H1 (cell line): Measurements from ENCODE around the gene SYNCRIP. TPM values are rescaled to one million over a fixed set of nuclear protein-coding genes. Genes with fewer than 3 reads are reported as not detected.

Experiments used
- CTCF ChIA-PET: fragments of 300-600 bp; sonication (Branson Sonifier 250); formaldehyde crosslinking; loops from one replicate; lab custom pipeline; 2021; ENCODE audit not compliant: partially characterized antibody; lab: Charles Lee
- POLR2A ChIA-PET: fragments of 300-600 bp; sonication (Branson Sonifier 250); formaldehyde crosslinking; loops from one replicate; lab custom pipeline; 2021; ENCODE audit warnings: inconsistent platforms; ENCODE audit not compliant: partially characterized antibody; lab: Charles Lee
- DNase-seq, 2 experiments: peaks; one replicate each; pipeline versions ENCODE4 v3.0.0 to v3.0.0-alpha.2; 2010 to 2022; ENCODE audit warnings: low spot score in 2 of 2, low read depth in 1 of 2, mixed read lengths in 1 of 2
- FAIRE-seq: peaks from 2 replicates; lab custom pipeline; 2011; peaks lifted over from hg19 to GRCh38; lab: Jason Lieb, UNC
- H2AFZ ChIP-seq: 2 replicates; pipeline ENCODE4 v1.8.1; 2012; ENCODE audit warnings: low read length, inconsistent platforms
- H2AK5ac ChIP-seq: 2 replicates; pipeline ENCODE4 v1.6.1; 2013; ENCODE audit warnings: low read depth, low read length
- H2BK120ac ChIP-seq: replicated peaks from 2 replicates; pipeline ENCODE3; 2013; ENCODE audit warnings: low read depth, low read length, inconsistent platforms
- H2BK12ac ChIP-seq: 2 replicates; pipeline ENCODE4 v1.6.1; 2013; ENCODE audit warnings: low read depth, low read length
- H2BK15ac ChIP-seq: 2 replicates; pipeline ENCODE4 v1.6.1; 2013; ENCODE audit warnings: low read length
- H2BK20ac ChIP-seq: 2 replicates; pipeline ENCODE4 v1.6.1; 2013; ENCODE audit warnings: low read length
- H2BK5ac ChIP-seq: 2 replicates; pipeline ENCODE4 v1.6.1; 2013; ENCODE audit warnings: low read depth, low read length
- H3K14ac ChIP-seq: 2 replicates; pipeline ENCODE4 v1.6.1; 2013; ENCODE audit warnings: inconsistent platforms; ENCODE audit not compliant: insufficient read length
- H3K18ac ChIP-seq: 2 replicates; pipeline ENCODE4 v1.6.1; 2013; ENCODE audit warnings: low read length; ENCODE audit errors: extremely low read depth
- H3K23ac ChIP-seq: 2 replicates; pipeline ENCODE4 v1.6.1; 2013; ENCODE audit warnings: inconsistent platforms; ENCODE audit not compliant: insufficient read length
- H3K23me2 ChIP-seq: 2 replicates; pipeline ENCODE4 v1.6.1; 2013; ENCODE audit warnings: low read depth, low read length
- H3K27ac ChIP-seq: 2 replicates; pipeline ENCODE4 v1.6.1; 2011; ENCODE audit warnings: low read depth, low read length, inconsistent platforms
- H3K27me3 ChIP-seq, 4 experiments: replicated peaks in 1 of 4; 1 replicate in 1 of 4; 2 replicates in 3 of 4; pipeline versions ENCODE4 v1.6.1 to v1.8.1; 2011 to 2013; ENCODE audit warnings: low read length in 3 of 4, mild to moderate bottlenecking in 3 of 4, inconsistent platforms in 2 of 4, mixed read lengths in 2 of 4, moderate library complexity in 1 of 4; ENCODE audit not compliant: control insufficient read depth in 3 of 4, insufficient read depth in 3 of 4; ENCODE audit errors: extremely low read depth in 1 of 4
- H3K36me3 ChIP-seq, 4 experiments: 2 replicates each; pipeline versions ENCODE4 v1.6.1 to v1.8.1; 2011 to 2013; ENCODE audit warnings: mild to moderate bottlenecking in 4 of 4, low read length in 3 of 4, moderate library complexity in 2 of 4, control low read depth in 1 of 4, inconsistent platforms in 1 of 4; ENCODE audit not compliant: insufficient read depth in 4 of 4, control insufficient read depth in 2 of 4
- H3K4ac ChIP-seq: replicated peaks from 2 replicates; pipeline ENCODE3; 2013; ENCODE audit warnings: low read length, low read depth, mixed read lengths, inconsistent platforms; ENCODE audit not compliant: insufficient read length
- H3K4me1 ChIP-seq, 4 experiments: replicated peaks in 1 of 4; 1 replicate in 1 of 4; 2 replicates in 3 of 4; pipeline versions ENCODE4 v1.6.1 to v1.8.1; 2011 to 2013; ENCODE audit warnings: low read length in 3 of 4, inconsistent platforms in 2 of 4, mixed read lengths in 1 of 4; ENCODE audit not compliant: insufficient read depth in 4 of 4, control insufficient read depth in 3 of 4
- H3K4me2 ChIP-seq, 2 experiments: 2 replicates each; pipeline versions ENCODE4 v1.6.1 to v1.8.1; 2011 to 2013; ENCODE audit warnings: low read depth in 2 of 2, low read length in 2 of 2, control low read depth in 1 of 2, inconsistent platforms in 1 of 2, mild to moderate bottlenecking in 1 of 2; ENCODE audit not compliant: insufficient read depth in 1 of 2
- H3K4me3 ChIP-seq, 4 experiments: fragments of 200-600, 300-600 bp in 1 of 4; sonication (generic), shearing (Covaris generic), sonication (Bioruptor Twin) in 1 of 4; 2 replicates each; pipeline versions ENCODE4 v1.5.1 to v1.8.1; 2011 to 2016; ENCODE audit warnings: low read length in 4 of 4, low read depth in 3 of 4, control low read depth in 2 of 4, inconsistent platforms in 2 of 4, mild to moderate bottlenecking in 2 of 4, mixed read lengths in 1 of 4, moderate library complexity in 1 of 4; ENCODE audit not compliant: insufficient read depth in 2 of 4; ENCODE audit errors: extremely low read depth in 1 of 4
- H3K56ac ChIP-seq: replicated peaks from 2 replicates; pipeline ENCODE3; 2013; ENCODE audit warnings: low read depth, mild to moderate bottlenecking, mixed read lengths, low read length, inconsistent platforms; ENCODE audit not compliant: insufficient read length
- H3K79me1 ChIP-seq: 2 replicates; pipeline ENCODE4 v1.6.1; 2013; ENCODE audit warnings: low read depth, low read length, control low read depth
- H3K79me2 ChIP-seq, 2 experiments: 2 replicates each; pipeline versions ENCODE4 v1.6.1 to v1.8.1; 2012 to 2013; ENCODE audit warnings: low read length in 2 of 2, mild to moderate bottlenecking in 2 of 2, inconsistent platforms in 1 of 2; ENCODE audit not compliant: insufficient read depth in 2 of 2, control insufficient read depth in 1 of 2
- H3K9ac ChIP-seq, 4 experiments: replicated peaks in 1 of 4; 1 replicate in 1 of 4; 2 replicates in 3 of 4; pipeline versions ENCODE4 v1.6.1 to v1.8.1; 2011 to 2013; ENCODE audit warnings: low read depth in 3 of 4, low read length in 3 of 4, control low read depth in 2 of 4, mild to moderate bottlenecking in 2 of 4, moderate library complexity in 2 of 4, inconsistent platforms in 1 of 4; ENCODE audit errors: extremely low read depth in 1 of 4
- H3K9me3 ChIP-seq, 2 experiments: 2 replicates each; pipeline versions ENCODE4 v1.6.1 to v1.8.1; 2012 to 2013; ENCODE audit warnings: mild to moderate bottlenecking in 2 of 2, moderate library complexity in 2 of 2, control low read depth in 1 of 2, inconsistent platforms in 1 of 2, low read depth in 1 of 2, low read length in 1 of 2, mixed read lengths in 1 of 2; ENCODE audit not compliant: insufficient read depth in 2 of 2
- H4K20me1 ChIP-seq, 2 experiments: replicated peaks in 1 of 2; 2 replicates each; pipeline versions ENCODE3 to v1.8.1; 2011 to 2013; ENCODE audit warnings: inconsistent platforms in 2 of 2, low read length in 2 of 2, mild to moderate bottlenecking in 1 of 2; ENCODE audit not compliant: insufficient read depth in 2 of 2, control insufficient read depth in 1 of 2
- H4K5ac ChIP-seq: 2 replicates; pipeline ENCODE4 v1.6.1; 2013; ENCODE audit warnings: low read length, low read depth, mixed read lengths, inconsistent platforms; ENCODE audit not compliant: insufficient read length
- H4K8ac ChIP-seq: 2 replicates; pipeline ENCODE4 v1.8.0; 2013; ENCODE audit warnings: mild to moderate bottlenecking, moderate library complexity, low read length, inconsistent platforms; ENCODE audit not compliant: insufficient read depth; ENCODE audit errors: extremely low read depth
- H4K91ac ChIP-seq: replicated peaks from 2 replicates; pipeline ENCODE3; 2013; ENCODE audit warnings: low read length, mixed read lengths, inconsistent platforms; ENCODE audit not compliant: insufficient read length
- KDM5A ChIP-seq: fragments of 200-600 bp; IDR thresholded peaks from 2 replicates; pipeline ENCODE4 v1.7.1; 2012; ENCODE audit warnings: mild to moderate bottlenecking, low read length, inconsistent platforms, mixed read lengths
- POLR2AphosphoS5 ChIP-seq: IDR thresholded peaks from 2 replicates; pipeline ENCODE4 v1.6.1; 2011; ENCODE audit warnings: low read depth, low read length
- TBP ChIP-seq: IDR thresholded peaks from 2 replicates; pipeline ENCODE4 v1.6.1; 2011; ENCODE audit warnings: low read depth, low read length, improper control_type of control experiment
- polyA plus RNA-seq, 7 experiments: library from polyadenylated mRNA; depleted of rRNA in 3 of 7; stranded (reverse) in 5 of 7; unstranded in 2 of 7; fragments of >200 nt in 5 of 7; fragments of 200-250 nt in 2 of 7; gene quantifications; 1 replicate in 5 of 7; 2 replicates in 1 of 7; 4 replicates in 1 of 7; pipeline versions ENCODE4 v1.2.1 to v1.2.3, GENCODE V29; 2011 to 2013; ENCODE audit warnings: missing spikeins in 2 of 7, mixed read lengths in 2 of 7
- total RNA-seq: library from RNA; stranded (reverse); fragmentation: NEBNext Ultra II Directional; extraction: Animal tissue kit (Norgen Biotek cat#: 25700); gene quantifications from 2 replicates; pipeline ENCODE4 v1.2.1, GENCODE V29; 2021

SYNCRIP gene
- total and polyA plus RNA-seq, 2 of the 8 experiments (the other 6 are each of a cell fraction or from before 2014, with no cell fraction given): 16.8 to 219 TPM

GRCh38 chr6:85662251-85662650, 19.6 kb upstream of the SYNCRIP start:
- H3K14ac ChIP-seq: no peak overlapping the region
- CTCF ChIA-PET: no interaction called here
- POLR2A ChIA-PET: interaction anchor here (0.6 to 18.6 kb wide), 2 partner anchors 12 to 40 kb away, joined by 3 to 339 read pairs; no protein-coding TSS in a partner anchor
- TF ChIP-seq POLR2AphosphoS5 (no peak), TBP (no peak), KDM5A (no peak)

More at GRCh38 chr6:85662251-85662650, 19.6 kb upstream of the SYNCRIP start:
- H2BK15ac ChIP-seq: no peak overlapping the region
- no peaks in the 10 kb centered on the region for H3K23me2 ChIP-seq
- 0 out of 2 replicates have a peak overlapping the region, but pooled peaks have one; percentile 24 for H2AK5ac ChIP-seq
- H3K9ac ChIP-seq: no peak overlapping the region
- H2BK20ac ChIP-seq: no peak overlapping the region
- H3K23ac ChIP-seq: no peak overlapping the region
- H2BK120ac ChIP-seq: no peak overlapping the region
- no peaks in the 10 kb centered on the region for H3K79me1 ChIP-seq
- no peaks in the 10 kb centered on the region for H3K27me3 ChIP-seq
- H4K91ac ChIP-seq: no peak overlapping the region
- no peak overlapping the region for H4K5ac ChIP-seq
- H3K27ac ChIP-seq: no peak overlapping the region
- H3K4ac ChIP-seq: no peak overlapping the region
- H3K9me3 ChIP-seq: no peaks in the 10 kb centered on the region
- H2AFZ ChIP-seq: no peak overlapping the region
- no peak overlapping the region for H2BK5ac ChIP-seq
- no peak overlapping the region for H4K8ac ChIP-seq
- no peak overlapping the region for H3K56ac ChIP-seq
- FAIRE-seq (no peak), DNase-seq (no peak)
- H4K20me1 ChIP-seq: no peaks in the 10 kb centered on the region
- H3K36me3 ChIP-seq: no peaks in the 10 kb centered on the region
- no peak overlapping the region for H2BK12ac ChIP-seq
- H3K4me2 ChIP-seq: no peak overlapping the region
- H3K79me2 ChIP-seq: no peaks in the 10 kb centered on the region
- H3K4me3 ChIP-seq: no peak overlapping the region
- H3K4me1 ChIP-seq: 0 out of 7 replicates have a peak, but pooled peaks cover 0 to 4% (median 0%) of the 10 kb centered on the region in 4 experiments
- H3K18ac ChIP-seq: no peak overlapping the region
